Activated naive CD4-positive, alpha-beta T cell treated with anti-CD3 and anti-CD28 coated beads, Interleukin-2, amount 10 ng/mL, durations not matched to agents 5 hours and 36 hours (primary cell): ENCODE measurements around the gene TEX13A. TPM values are rescaled to one million over a fixed set of nuclear protein-coding genes. Genes with fewer than 3 reads are reported as not detected.

ENCODE experiments used
- total RNA-seq, 2 experiments: library from RNA; stranded (reverse); gene quantifications; one replicate each; pipeline ENCODE4 v1.2.3, GENCODE V29; 2021

The TEX13A gene, protein sequence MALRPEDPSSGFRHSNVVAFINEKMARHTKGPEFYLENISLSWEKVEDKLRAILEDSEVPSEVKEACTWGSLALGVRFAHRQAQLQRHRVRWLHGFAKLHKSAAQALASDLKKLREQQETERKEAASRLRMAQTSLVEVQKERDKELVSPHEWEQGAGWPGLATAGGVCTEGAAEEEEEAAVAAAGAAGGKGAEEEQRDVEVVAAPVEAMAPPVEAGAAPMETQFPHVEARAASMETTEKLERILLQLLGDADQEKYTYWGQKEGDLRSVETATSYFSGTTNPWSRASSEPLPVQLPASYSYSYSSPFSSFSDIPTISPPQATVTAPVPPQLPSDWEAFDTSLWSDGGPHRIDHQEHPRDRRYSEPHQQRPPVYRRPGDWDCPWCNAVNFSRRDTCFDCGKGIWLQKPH
- total RNA-seq = not detected

GRCh38 chrX:105220636-105221035, at the start of gene TEX13A:
Gene TEX13A, minus strand, starts transcription at chrX:105220694. Its CDS starts 297 bp downstream, at chrX:105220397.

